ENCODE measurements around the gene GINS3.

The GINS3 gene

DNA sequence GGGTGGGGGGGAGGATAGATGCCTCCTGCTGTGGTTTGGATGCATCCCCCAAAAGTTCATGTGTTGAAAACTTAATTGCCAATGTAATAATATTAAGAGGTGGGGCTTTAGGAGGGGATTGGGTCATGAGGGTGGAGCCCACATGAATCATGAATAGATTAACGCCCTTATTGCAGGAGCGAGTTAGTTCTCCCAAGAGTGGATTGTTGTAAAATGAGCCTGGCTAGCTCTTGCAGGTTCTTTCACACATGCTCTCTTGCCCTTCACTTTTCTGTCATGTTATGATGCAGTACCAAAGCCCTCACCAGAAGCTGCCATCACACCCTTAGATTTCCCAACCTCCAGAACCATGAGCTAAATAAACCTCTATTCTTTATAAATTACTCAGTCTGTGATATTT, 52.0 kb downstream of the GINS3 start:
- no peak overlapping the region for H2AFZ ChIP-seq (ENCODE audit: low read length)
- H3K4me2 ChIP-seq (ENCODE audit: low read depth, low read length, poor library complexity, severe bottlenecking) = peak overlapping the region; percentile 6
- no peaks in the 10 kb centered on the region for H3F3A ChIP-seq (ENCODE audit: low read depth)
- TF ChIP-seq EZH2phosphoT487 (IDR thresholded peaks at IDR 0.05; ENCODE audit: borderline replicate concordance) = no peak
- H3K4me1 ChIP-seq (ENCODE audit: insufficient read depth, low read length, poor library complexity, severe bottlenecking) = peaks cover 25% of the 10 kb centered on the region
- H3K27me3 ChIP-seq (ENCODE audit: insufficient read depth, low read length, poor library complexity, severe bottlenecking) = no peaks in the 10 kb centered on the region
- H3K79me2 ChIP-seq (ENCODE audit: insufficient read depth, low read length) = no peaks in the 10 kb centered on the region
- H3K36me3 ChIP-seq (ENCODE audit: insufficient read depth, low read length) = no peaks in the 10 kb centered on the region
- no peaks in the 10 kb centered on the region for H3K9me3 ChIP-seq (ENCODE audit: insufficient read depth, low read depth, low read length)
- H3K4me3 ChIP-seq (ENCODE audit: low read length, poor library complexity, severe bottlenecking) = no peak overlapping the region
- H3K9ac ChIP-seq (ENCODE audit: low read depth, low read length, poor library complexity, severe bottlenecking) = no peak overlapping the region
- H4K20me1 ChIP-seq (ENCODE audit: insufficient read depth, low read length, poor library complexity, severe bottlenecking) = no peaks in the 10 kb centered on the region
- no peaks in the 10 kb centered on the region for H3K9me2 ChIP-seq (replicated peaks; ENCODE audit: low read depth, low read length)

- no peak overlapping the region for H3K4me3 ChIP-seq (ENCODE audit: low read length, poor library complexity, severe bottlenecking)
- no peaks in the 10 kb centered on the region for H3K27me3 ChIP-seq (ENCODE audit: insufficient read depth, low read length, poor library complexity, severe bottlenecking)
- H4K20me1 ChIP-seq (ENCODE audit: insufficient read depth, low read length, poor library complexity, severe bottlenecking) = no peaks in the 10 kb centered on the region
- H3K4me2 ChIP-seq (ENCODE audit: low read depth, low read length, poor library complexity, severe bottlenecking) = no peak overlapping the region
- H3K9me2 ChIP-seq (replicated peaks; ENCODE audit: low read depth, low read length) = no peaks in the 10 kb centered on the region
- no peaks in the 10 kb centered on the region for H3K36me3 ChIP-seq (ENCODE audit: insufficient read depth, low read length)
- TF ChIP-seq, protein P1, sequence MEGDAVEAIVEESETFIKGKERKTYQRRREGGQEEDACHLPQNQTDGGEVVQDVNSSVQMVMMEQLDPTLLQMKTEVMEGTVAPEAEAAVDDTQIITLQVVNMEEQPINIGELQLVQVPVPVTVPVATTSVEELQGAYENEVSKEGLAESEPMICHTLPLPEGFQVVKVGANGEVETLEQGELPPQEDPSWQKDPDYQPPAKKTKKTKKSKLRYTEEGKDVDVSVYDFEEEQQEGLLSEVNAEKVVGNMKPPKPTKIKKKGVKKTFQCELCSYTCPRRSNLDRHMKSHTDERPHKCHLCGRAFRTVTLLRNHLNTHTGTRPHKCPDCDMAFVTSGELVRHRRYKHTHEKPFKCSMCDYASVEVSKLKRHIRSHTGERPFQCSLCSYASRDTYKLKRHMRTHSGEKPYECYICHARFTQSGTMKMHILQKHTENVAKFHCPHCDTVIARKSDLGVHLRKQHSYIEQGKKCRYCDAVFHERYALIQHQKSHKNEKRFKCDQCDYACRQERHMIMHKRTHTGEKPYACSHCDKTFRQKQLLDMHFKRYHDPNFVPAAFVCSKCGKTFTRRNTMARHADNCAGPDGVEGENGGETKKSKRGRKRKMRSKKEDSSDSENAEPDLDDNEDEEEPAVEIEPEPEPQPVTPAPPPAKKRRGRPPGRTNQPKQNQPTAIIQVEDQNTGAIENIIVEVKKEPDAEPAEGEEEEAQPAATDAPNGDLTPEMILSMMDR (conservative IDR thresholded peaks at IDR 0.05; ENCODE audit: low read length) = no peak
- no peak for TF ChIP-seq EZH2phosphoT487 (IDR thresholded peaks at IDR 0.05; ENCODE audit: borderline replicate concordance)
- H3K9me3 ChIP-seq (ENCODE audit: insufficient read depth, low read depth, low read length) = no peaks in the 10 kb centered on the region
- no peaks in the 10 kb centered on the region for H3K79me2 ChIP-seq (ENCODE audit: insufficient read depth, low read length)
- no peak overlapping the region for H3K9ac ChIP-seq (ENCODE audit: low read depth, low read length, poor library complexity, severe bottlenecking)
- H3F3A ChIP-seq (ENCODE audit: low read depth) = no peaks in the 10 kb centered on the region
- no peak overlapping the region for H2AFZ ChIP-seq (ENCODE audit: low read length)
- peaks cover 12% of the 10 kb centered on the region for H3K4me1 ChIP-seq (ENCODE audit: insufficient read depth, low read length, poor library complexity, severe bottlenecking)
Measured at GRCh38 chr16:58448890-58449289, 56.6 kb downstream of the GINS3 start.

- H3K4me3 ChIP-seq (ENCODE audit: low read length, poor library complexity, severe bottlenecking) = no peak overlapping the region
- H3K9me3 ChIP-seq (ENCODE audit: insufficient read depth, low read depth, low read length) = no peaks in the 10 kb centered on the region
- no peaks in the 10 kb centered on the region for H3K36me3 ChIP-seq (ENCODE audit: insufficient read depth, low read length)
- no peaks in the 10 kb centered on the region for H3K9me2 ChIP-seq (replicated peaks; ENCODE audit: low read depth, low read length)
- H3K4me1 ChIP-seq (ENCODE audit: insufficient read depth, low read length, poor library complexity, severe bottlenecking) = peaks cover 9% of the 10 kb centered on the region
- H3K4me2 ChIP-seq (ENCODE audit: low read depth, low read length, poor library complexity, severe bottlenecking) = no peak overlapping the region
- no peaks in the 10 kb centered on the region for H3K27me3 ChIP-seq (ENCODE audit: insufficient read depth, low read length, poor library complexity, severe bottlenecking)
- no peaks in the 10 kb centered on the region for H4K20me1 ChIP-seq (ENCODE audit: insufficient read depth, low read length, poor library complexity, severe bottlenecking)
- no peak overlapping the region for H3K9ac ChIP-seq (ENCODE audit: low read depth, low read length, poor library complexity, severe bottlenecking)
- TF ChIP-seq, protein P1 (conservative IDR thresholded peaks at IDR 0.05; ENCODE audit: low read length) = no peak
- no peak for TF ChIP-seq EZH2phosphoT487 (IDR thresholded peaks at IDR 0.05; ENCODE audit: borderline replicate concordance)
- no peaks in the 10 kb centered on the region for H3F3A ChIP-seq (ENCODE audit: low read depth)
- H3K79me2 ChIP-seq (ENCODE audit: insufficient read depth, low read length) = no peaks in the 10 kb centered on the region
- H2AFZ ChIP-seq (ENCODE audit: low read length) = no peak overlapping the region
Measured at GRCh38 chr16:58449306-58449705, 57.0 kb downstream of the GINS3 start.

- Histone ChIP-seq H3K4me1 (ENCODE audit: insufficient read depth, low read length, poor library complexity, severe bottlenecking) (peaks cover 9% of the 10 kb centered on the region), H3K4me2 (ENCODE audit: low read depth, low read length, poor library complexity, severe bottlenecking) (peak overlapping the region; percentile 12), H3K79me2 (ENCODE audit: insufficient read depth, low read length) (no peaks in the 10 kb centered on the region), H2AFZ (ENCODE audit: low read length) (no peak overlapping the region), H4K20me1 (ENCODE audit: insufficient read depth, low read length, poor library complexity, severe bottlenecking) (no peaks in the 10 kb centered on the region), H3K9me3 (ENCODE audit: insufficient read depth, low read depth, low read length) (no peaks in the 10 kb centered on the region), H3K9me2 (replicated peaks; ENCODE audit: low read depth, low read length) (no peaks in the 10 kb centered on the region), H3K4me3 (ENCODE audit: low read length, poor library complexity, severe bottlenecking) (no peak overlapping the region), H3K9ac (ENCODE audit: low read depth, low read length, poor library complexity, severe bottlenecking) (no peak overlapping the region), H3K27me3 (ENCODE audit: insufficient read depth, low read length, poor library complexity, severe bottlenecking) (no peaks in the 10 kb centered on the region), H3K36me3 (ENCODE audit: insufficient read depth, low read length) (no peaks in the 10 kb centered on the region), H3F3A (ENCODE audit: low read depth) (no peaks in the 10 kb centered on the region)
- no peak for TF ChIP-seq EZH2phosphoT487 (IDR thresholded peaks at IDR 0.05; ENCODE audit: borderline replicate concordance)
- TF ChIP-seq, protein P1 (conservative IDR thresholded peaks at IDR 0.05; ENCODE audit: low read length) = no peak
Measured at GRCh38 chr16:58449768-58450167, 57.5 kb downstream of the GINS3 start.

Data from Loucy (cell line).